ENCODE measurements around the gene AADACL2.

GRCh38 chr3:151753846-151754245 is 20.1 kb downstream of the AADACL2 start:
- no peak for TF ChIP-seq POLR2AphosphoS5 (IDR thresholded peaks at IDR 0.05; ENCODE audit: low read depth, low read length)
- no peak for TF ChIP-seq RCOR1 (IDR thresholded peaks at IDR 0.05; ENCODE audit: low read length)
- TF ChIP-seq MAX (IDR thresholded peaks at IDR 0.05; ENCODE audit: low read depth), result no peak
- no peak for TF ChIP-seq CTCF (IDR thresholded peaks at IDR 0.05)
- no peak for TF ChIP-seq RAD21 (IDR thresholded peaks at IDR 0.05; ENCODE audit: low read length)
- no peak for TF ChIP-seq RFX5 (IDR thresholded peaks at IDR 0.05; ENCODE audit: low read length)
- no peak for TF ChIP-seq MEF2A (IDR thresholded peaks at IDR 0.05; ENCODE audit: borderline replicate concordance, low read depth)
- TF ChIP-seq FOXM1 (IDR thresholded peaks at IDR 0.05; ENCODE audit: low read depth), result no peak
